Caco-2 (cell line): ENCODE measurements around the gene TSPAN18. TPM values are rescaled to one million over a fixed set of nuclear protein-coding genes. Genes with fewer than 3 reads are reported as not detected.

Experiments
- BruUV-seq: library from RNA; stranded (reverse); fragments of 400-500 nt; replicated peaks from 2 replicates; lab custom pipeline; 2021; lab: Mats Ljungman, UMichigan
- CTCF ChIA-PET: fragments of 300-600 bp; sonication (Branson Sonifier 250); formaldehyde crosslinking; loops from one replicate; lab custom pipeline; 2022; ENCODE audit warnings: antibody characterized with exemption; lab: Charles Lee
- POLR2A ChIA-PET: fragments of 300-600 bp; sonication (Branson Sonifier 250); formaldehyde crosslinking; loops from one replicate; lab custom pipeline; 2022; ENCODE audit warnings: antibody characterized with exemption; lab: Charles Lee
- DNase-seq, 2 experiments: peaks; one replicate each; pipeline versions ENCODE4 v3.0.0 to v3.0.0-alpha.2; 2020 to 2022
- H3K27me3 ChIP-seq: replicated peaks from 2 replicates; pipeline ENCODE4 v1.6.0; 2011; ENCODE audit warnings: low read length; ENCODE audit not compliant: control insufficient read depth, insufficient read depth
- H3K36me3 ChIP-seq: 2 replicates; pipeline ENCODE4 v1.5.1; 2011; ENCODE audit warnings: low read length; ENCODE audit not compliant: control insufficient read depth, insufficient read depth
- H3K4me1 ChIP-seq: fragments of 250-450 bp; sonication (Bioruptor Pico); 2 replicates; pipeline ENCODE4 v1.5.1; 2020; ENCODE audit warnings: mild to moderate bottlenecking
- H3K4me3 ChIP-seq: 2 replicates; pipeline ENCODE4 v1.5.1; 2011; ENCODE audit warnings: low read depth, mild to moderate bottlenecking, control low read depth, low read length
- H3K9me3 ChIP-seq: fragments of 250-450 bp; sonication (Bioruptor Pico); 2 replicates; pipeline ENCODE4 v1.5.1; 2020; ENCODE audit warnings: mild to moderate bottlenecking, moderate library complexity
- H3K27ac Mint-ChIP-seq: one replicate; pipeline ENCODE4 v1.8.0; 2022; ENCODE audit warnings: mixed read lengths; ENCODE audit not compliant: unreplicated experiment
- H3K27me3 Mint-ChIP-seq: one replicate; pipeline ENCODE4 v1.8.0; 2022; ENCODE audit warnings: mixed read lengths; ENCODE audit not compliant: insufficient read depth, unreplicated experiment
- H3K36me3 Mint-ChIP-seq: one replicate; pipeline ENCODE4 v1.8.0; 2022; ENCODE audit warnings: mild to moderate bottlenecking, mixed read lengths; ENCODE audit not compliant: insufficient read depth, unreplicated experiment
- H3K4me1 Mint-ChIP-seq: one replicate; pipeline ENCODE4 v1.8.0; 2022; ENCODE audit warnings: low read depth, mixed read lengths; ENCODE audit not compliant: unreplicated experiment
- H3K4me3 Mint-ChIP-seq: one replicate; pipeline ENCODE4 v1.8.0; 2022; ENCODE audit warnings: mild to moderate bottlenecking, moderate library complexity, mixed read lengths; ENCODE audit not compliant: unreplicated experiment
- H3K9me3 Mint-ChIP-seq: one replicate; pipeline ENCODE4 v1.8.0; 2022; ENCODE audit warnings: mixed read lengths; ENCODE audit not compliant: unreplicated experiment
- intact Hi-C: fragments of 100-400 bp; cut with micrococcal nuclease; formaldehyde crosslinking; loops from one replicate; pipeline ENCODE4 v1.10.0; 2022; ENCODE audit not compliant: unreplicated experiment
- total RNA-seq: library from RNA; stranded (reverse); gene quantifications from 2 replicates; pipeline ENCODE4 v1.2.3, GENCODE V29; 2022
- TF ChIP-seq, protein P1 (sequence below), 2 experiments: fragments of 200-600 bp in 1 of 2; IDR thresholded peaks; 1 replicate in 1 of 2; 2 replicates in 1 of 2; pipeline versions ENCODE4 v1.5.1 to v1.8.0; 2011 to 2022; ENCODE audit warnings: antibody characterized with exemption in 1 of 2, control low read depth in 1 of 2, inconsistent platforms in 1 of 2, low read depth in 1 of 2, low read length in 1 of 2, mild to moderate bottlenecking in 1 of 2, moderate library complexity in 1 of 2; ENCODE audit not compliant: insufficient read depth in 1 of 2, severe bottlenecking in 1 of 2, unreplicated experiment in 1 of 2

TSPAN18 gene
- total RNA-seq, 1 experiment from 2014 or later, result 7.4 TPM

DNA sequence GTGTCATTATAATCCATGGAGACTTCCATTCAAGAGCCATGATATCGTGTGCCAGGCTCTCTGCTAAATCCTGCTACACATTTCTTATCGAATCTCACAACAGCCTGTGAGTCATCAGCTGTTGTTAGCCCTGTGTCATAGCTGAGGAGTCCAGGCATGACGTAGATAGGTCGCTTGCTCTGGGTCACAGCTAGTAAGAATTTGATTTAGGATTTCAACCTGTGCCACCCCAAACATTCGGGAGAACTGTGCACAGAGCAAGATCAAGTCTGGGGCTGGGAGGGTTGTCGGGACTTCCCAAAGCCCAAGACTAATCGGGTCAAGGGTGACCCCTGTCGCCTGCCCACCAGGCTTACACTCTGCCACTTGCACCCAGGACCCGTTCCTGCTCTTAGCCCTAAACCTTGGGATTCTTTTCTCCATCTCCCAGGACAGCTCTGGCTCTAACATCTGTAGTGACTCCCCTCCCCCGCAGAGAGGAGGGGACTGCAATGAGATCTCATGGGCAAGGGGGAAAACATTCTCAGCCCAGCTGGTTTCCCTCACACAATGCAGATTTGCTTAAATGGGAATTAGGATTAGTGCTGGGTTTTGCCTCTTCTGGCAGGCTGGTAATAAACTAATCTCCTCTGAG, 34.3 kb downstream of the TSPAN18 start:
- no peaks in the 10 kb centered on the region for H3K36me3 ChIP-seq
- Mint-ChIP-seq H3K27ac (no peak overlapping the region), H3K4me3 (no peak overlapping the region), H3K4me1 (no peaks in the 10 kb centered on the region), H3K36me3 (no peaks in the 10 kb centered on the region), H3K9me3 (no peaks in the 10 kb centered on the region), H3K27me3 (no peaks in the 10 kb centered on the region)
- TF ChIP-seq, protein P1, sequence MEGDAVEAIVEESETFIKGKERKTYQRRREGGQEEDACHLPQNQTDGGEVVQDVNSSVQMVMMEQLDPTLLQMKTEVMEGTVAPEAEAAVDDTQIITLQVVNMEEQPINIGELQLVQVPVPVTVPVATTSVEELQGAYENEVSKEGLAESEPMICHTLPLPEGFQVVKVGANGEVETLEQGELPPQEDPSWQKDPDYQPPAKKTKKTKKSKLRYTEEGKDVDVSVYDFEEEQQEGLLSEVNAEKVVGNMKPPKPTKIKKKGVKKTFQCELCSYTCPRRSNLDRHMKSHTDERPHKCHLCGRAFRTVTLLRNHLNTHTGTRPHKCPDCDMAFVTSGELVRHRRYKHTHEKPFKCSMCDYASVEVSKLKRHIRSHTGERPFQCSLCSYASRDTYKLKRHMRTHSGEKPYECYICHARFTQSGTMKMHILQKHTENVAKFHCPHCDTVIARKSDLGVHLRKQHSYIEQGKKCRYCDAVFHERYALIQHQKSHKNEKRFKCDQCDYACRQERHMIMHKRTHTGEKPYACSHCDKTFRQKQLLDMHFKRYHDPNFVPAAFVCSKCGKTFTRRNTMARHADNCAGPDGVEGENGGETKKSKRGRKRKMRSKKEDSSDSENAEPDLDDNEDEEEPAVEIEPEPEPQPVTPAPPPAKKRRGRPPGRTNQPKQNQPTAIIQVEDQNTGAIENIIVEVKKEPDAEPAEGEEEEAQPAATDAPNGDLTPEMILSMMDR (IDR thresholded peaks at IDR 0.05; ENCODE audit: insufficient read depth in 1 of 2, low read depth in 1 of 2, low read length in 1 of 2, severe bottlenecking in 1 of 2, unreplicated experiment in 1 of 2), result no peak
- no peak for DNase-seq
- H3K4me3 ChIP-seq, result no peak overlapping the region
- H3K9me3 ChIP-seq, result peaks cover 10% of the 10 kb centered on the region; the same call in 1 of the 2 replicates
- no peaks in the 10 kb centered on the region for H3K4me1 ChIP-seq
- no peaks in the 10 kb centered on the region for H3K27me3 ChIP-seq
- BruUV-seq, result no TSS peak
- intact Hi-C loops, result no loop called here
- ChIA-PET CTCF (no interaction called here), POLR2A (no interaction called here)

DNA sequence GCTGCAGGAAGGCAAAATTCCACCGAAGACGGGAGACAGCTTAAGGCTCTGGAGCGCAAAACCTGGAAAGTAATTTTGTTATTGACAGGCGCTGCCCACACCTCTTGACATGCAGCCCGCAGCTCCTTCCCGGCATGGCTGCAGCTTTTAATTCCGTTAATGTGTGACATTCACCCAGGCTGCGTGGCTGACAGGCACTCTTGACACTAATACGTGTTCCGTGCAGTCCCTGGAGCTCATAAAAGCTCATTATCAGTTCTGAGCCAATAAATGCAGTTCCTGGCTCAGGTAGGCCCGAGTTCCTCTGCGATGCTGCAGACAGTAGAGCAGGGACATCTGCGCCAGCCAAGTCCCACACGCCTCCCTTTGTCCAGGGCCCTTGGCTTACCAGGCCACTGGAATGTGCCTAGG, 34.8 kb downstream of the TSPAN18 start:
- no peak overlapping the region for H3K4me3 Mint-ChIP-seq
- no peaks in the 10 kb centered on the region for H3K4me1 Mint-ChIP-seq
- intact Hi-C loops, result no loop called here
- no TSS peak for BruUV-seq
- no peaks in the 10 kb centered on the region for H3K36me3 Mint-ChIP-seq
- ChIA-PET CTCF (no interaction called here), POLR2A (no interaction called here)
- peak in 1 of 2 experiments; percentile 5 for DNase-seq
- Histone ChIP-seq H3K4me1 (no peaks in the 10 kb centered on the region), H3K27me3 (no peaks in the 10 kb centered on the region), H3K4me3 (no peak overlapping the region), H3K9me3 (peaks cover 10% of the 10 kb centered on the region; the same call in 1 of the 2 replicates), H3K36me3 (no peaks in the 10 kb centered on the region)
- TF ChIP-seq, protein P1 (IDR thresholded peaks at IDR 0.05; ENCODE audit: insufficient read depth in 1 of 2, low read depth in 1 of 2, low read length in 1 of 2, severe bottlenecking in 1 of 2, unreplicated experiment in 1 of 2), result no peak
- H3K27ac Mint-ChIP-seq, result no peak overlapping the region
- H3K9me3 Mint-ChIP-seq, result no peaks in the 10 kb centered on the region
- no peaks in the 10 kb centered on the region for H3K27me3 Mint-ChIP-seq

DNA sequence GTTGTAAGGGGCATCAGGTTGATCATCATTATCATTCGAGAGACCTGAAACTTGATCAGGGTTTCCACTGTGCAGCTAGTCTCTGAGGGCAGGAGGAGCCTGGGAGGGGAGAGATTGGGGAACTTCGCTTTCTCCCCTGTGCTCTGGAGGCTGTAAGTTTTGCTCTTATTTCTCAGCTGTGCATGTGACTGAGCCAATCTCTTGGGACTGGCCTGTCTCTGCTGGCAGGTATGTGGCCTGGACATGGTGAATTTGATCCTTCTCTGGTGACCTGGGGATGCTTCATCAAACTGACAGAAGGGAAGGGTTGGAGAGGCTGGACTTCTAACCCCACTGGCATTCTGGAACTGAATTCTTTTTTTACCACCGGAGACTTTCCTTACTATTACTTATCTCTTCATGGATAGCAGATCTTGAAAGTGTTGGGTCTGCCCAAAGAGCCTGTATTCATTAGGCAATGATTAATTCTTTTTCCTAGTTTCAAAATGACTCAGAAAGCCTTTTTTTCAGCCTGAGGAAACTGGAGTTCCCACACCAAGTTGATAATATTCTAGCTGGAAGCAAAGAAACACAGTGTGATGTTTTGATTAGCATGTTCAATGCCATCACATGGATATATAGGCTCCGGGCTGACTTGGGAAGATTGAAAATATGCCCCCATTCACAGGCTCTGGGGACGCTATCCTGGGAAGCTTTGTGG, 36.5 kb downstream of the TSPAN18 start:
- Histone ChIP-seq H3K4me1 (no peaks in the 10 kb centered on the region), H3K36me3 (no peaks in the 10 kb centered on the region), H3K9me3 (peaks cover 4% of the 10 kb centered on the region; the same call in 1 of the 2 replicates), H3K27me3 (no peaks in the 10 kb centered on the region), H3K4me3 (no peak overlapping the region)
- H3K27me3 Mint-ChIP-seq, result no peaks in the 10 kb centered on the region
- CTCF ChIA-PET, result interaction anchor here (0.6 kb wide), 1 partner anchor 310 kb away, joined by 10 read pairs; no protein-coding TSS in a partner anchor
- TF ChIP-seq, protein P1 (IDR thresholded peaks at IDR 0.05; ENCODE audit: insufficient read depth in 1 of 2, low read depth in 1 of 2, low read length in 1 of 2, severe bottlenecking in 1 of 2, unreplicated experiment in 1 of 2), result no peak
- no peaks in the 10 kb centered on the region for H3K4me1 Mint-ChIP-seq
- H3K36me3 Mint-ChIP-seq, result no peaks in the 10 kb centered on the region
- H3K27ac Mint-ChIP-seq, result no peak overlapping the region
- H3K9me3 Mint-ChIP-seq, result peaks cover 6% of the 10 kb centered on the region
- H3K4me3 Mint-ChIP-seq, result no peak overlapping the region
- no TSS peak for BruUV-seq
- POLR2A ChIA-PET, result no interaction called here
- intact Hi-C loops, result no loop called here
- DNase-seq, result peak in 1 of 2 experiments; percentile 19
